ENCODE data around the gene LRRC4B.

- TF ChIP-seq, protein P1, sequence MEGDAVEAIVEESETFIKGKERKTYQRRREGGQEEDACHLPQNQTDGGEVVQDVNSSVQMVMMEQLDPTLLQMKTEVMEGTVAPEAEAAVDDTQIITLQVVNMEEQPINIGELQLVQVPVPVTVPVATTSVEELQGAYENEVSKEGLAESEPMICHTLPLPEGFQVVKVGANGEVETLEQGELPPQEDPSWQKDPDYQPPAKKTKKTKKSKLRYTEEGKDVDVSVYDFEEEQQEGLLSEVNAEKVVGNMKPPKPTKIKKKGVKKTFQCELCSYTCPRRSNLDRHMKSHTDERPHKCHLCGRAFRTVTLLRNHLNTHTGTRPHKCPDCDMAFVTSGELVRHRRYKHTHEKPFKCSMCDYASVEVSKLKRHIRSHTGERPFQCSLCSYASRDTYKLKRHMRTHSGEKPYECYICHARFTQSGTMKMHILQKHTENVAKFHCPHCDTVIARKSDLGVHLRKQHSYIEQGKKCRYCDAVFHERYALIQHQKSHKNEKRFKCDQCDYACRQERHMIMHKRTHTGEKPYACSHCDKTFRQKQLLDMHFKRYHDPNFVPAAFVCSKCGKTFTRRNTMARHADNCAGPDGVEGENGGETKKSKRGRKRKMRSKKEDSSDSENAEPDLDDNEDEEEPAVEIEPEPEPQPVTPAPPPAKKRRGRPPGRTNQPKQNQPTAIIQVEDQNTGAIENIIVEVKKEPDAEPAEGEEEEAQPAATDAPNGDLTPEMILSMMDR (IDR thresholded peaks at IDR 0.05) = no peak
- no peak for TF ChIP-seq POLR2A (IDR thresholded peaks at IDR 0.05)
Observed at GRCh38 chr19:50558039-50558438, 10.2 kb downstream of the LRRC4B start.

All from thyroid gland (tissue), 4 donors.